Activated CD4-positive, alpha-beta T cell treated with anti-CD3 and anti-CD28 coated beads, Interleukin-2, Interleukin-6, amounts not matched to agents 100 ng/mL and 50 ng/mL, durations not matched to agents 16 hours and 8 hours (primary cell): ENCODE results near the gene NFATC1.
A peak's percentile ranks its signal among the peaks of the same experiment; 100 is the strongest.

Experiments used
- DNase-seq: peaks from one replicate; pipeline ENCODE4 v3.0.0-alpha.2; 2020

The NFATC1 gene

DNA sequence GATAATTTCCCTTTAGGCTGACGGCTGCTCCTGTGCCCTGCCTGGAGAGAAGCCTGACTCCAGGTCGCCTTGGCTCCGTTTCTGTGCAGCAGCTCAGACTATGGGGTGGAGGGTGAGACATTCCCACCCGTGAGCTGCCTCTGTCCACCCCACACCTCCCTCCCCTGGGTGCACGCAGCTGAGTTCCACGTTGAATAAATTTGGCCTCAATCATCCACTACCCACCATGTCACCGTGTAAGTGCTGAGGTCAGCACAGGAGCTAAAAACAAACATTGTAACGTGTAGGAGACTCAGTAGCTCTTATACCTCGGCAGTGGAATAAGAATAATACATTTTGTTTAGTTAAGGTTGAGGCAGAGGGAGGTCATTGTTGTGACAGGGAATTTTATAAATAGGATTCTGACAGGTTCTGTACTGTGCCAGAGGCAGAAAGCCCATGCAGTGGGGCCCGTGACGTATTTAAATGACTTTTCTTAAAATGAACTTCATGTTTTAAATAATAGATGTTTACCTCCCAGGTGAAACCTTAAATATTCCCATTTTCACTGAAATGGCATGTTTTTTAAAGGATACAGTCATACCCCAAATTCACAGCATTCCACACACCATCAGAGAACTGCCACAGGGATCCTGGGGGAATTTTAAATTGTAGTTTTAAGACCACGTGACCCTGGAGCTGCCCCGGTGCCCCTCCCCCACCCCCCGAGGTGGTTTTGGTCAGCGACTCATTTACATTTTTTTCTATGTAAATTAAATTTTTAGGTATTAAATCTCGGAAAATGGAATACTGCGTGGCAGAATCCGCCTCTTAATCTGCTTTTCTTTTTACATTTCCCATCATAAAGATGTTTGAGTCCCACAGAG, 50.2 kb downstream of the NFATC1 start:
- no peak for DNase-seq

DNA sequence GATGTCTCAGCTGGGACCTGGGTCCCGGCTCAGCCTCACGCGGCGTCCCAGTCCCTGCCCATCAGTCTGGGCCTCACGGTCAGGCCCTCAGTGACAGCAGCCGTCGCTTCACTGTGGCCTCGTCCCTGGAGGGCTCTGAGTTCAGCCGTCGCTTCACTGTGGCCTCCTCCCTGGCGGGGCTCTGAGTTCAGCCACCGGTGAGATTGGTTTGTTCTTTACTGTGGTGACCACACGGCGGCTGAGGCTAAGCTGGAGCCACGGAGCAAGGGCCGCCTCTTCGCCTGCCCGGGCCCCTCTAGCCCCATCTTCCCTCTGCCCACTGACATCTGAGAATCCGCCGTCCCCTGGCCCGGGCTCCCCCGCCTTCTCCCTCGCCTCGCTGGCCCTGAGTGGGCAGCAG, 51.2 kb downstream of the NFATC1 start:
- no peak for DNase-seq

DNA sequence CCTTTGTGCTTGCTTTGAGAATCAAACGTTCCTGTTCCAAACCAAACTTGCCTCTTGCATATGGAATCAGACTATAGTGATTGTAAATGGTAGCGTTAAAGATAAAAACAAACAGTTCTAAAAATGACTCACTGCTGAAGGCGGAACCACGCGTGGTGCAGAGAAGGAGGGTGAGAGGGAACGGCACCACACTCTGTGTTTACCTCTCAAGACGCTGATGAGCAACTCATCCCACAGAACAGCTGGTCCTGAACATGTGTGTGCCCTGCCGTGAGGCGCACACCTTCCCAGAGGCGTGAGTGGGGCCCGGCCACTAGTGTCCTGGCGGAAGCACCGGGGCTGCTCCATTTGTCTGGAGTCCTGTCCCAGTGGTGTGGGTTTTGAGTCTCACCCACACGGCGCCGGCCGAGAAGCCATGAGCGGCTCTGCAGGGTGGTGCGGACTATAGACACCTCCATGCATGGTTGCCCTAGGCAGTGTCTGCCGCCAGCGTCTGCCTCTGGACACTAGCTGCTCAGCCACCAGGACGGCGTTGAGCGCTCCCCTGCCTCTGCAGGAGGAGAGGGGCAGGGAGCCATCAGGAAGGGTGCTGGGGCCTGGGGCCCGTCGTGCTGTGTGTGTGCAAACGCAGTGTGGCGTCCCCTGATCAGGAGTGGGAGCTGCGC, 52.1 kb downstream of the NFATC1 start:
- DNase-seq: peak; percentile 8

DNA sequence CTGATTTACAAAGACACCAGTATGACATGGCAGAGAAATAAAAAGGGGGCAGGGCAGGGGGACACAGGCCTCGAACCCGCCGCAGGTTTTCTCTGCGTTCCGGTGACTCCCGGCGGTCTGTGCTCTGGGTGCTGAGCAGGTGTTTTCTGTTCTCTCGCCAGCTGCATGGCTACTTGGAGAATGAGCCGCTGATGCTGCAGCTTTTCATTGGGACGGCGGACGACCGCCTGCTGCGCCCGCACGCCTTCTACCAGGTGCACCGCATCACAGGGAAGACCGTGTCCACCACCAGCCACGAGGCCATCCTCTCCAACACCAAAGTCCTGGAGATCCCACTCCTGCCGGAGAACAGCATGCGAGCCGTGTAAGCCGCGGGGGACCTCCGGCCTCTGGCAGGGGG, 52.9 kb downstream of the NFATC1 start:
- no peak for DNase-seq

DNA sequence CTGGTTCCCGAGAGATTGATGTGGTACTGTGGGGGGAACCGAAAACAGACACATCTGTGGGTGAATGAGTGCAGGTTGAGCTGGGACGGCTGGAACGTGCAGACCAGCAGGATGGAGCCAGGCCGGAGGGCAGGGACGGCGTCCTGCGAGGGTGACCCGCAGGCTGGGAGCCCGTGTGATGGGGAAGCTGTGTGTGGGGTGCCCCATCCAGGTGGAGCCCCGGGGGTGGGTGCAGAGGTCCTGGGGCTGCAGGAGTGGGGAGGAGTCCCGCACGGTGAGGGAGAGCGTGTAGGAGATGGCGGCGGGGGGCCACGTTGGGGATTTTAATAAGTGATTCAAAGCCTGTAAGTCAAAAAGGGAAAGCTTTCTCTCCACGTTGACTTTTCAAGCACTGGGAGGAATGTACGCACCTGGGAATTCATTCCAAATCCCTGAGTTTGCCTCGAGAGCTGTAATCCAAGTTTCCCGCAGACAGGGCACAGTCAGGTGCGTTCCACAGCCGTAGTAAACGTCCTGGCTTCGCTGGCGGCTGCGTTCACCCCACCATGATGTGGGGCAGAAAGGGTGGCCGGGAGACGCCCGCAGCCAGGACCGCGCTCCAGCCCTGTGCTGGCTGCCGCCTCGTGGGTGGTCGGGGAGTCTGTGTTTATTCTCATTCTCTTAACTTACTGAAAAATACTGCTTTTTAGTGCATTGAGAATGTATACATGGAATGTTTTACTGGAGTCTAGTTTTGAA, 54.0 kb downstream of the NFATC1 start:
- no peak for DNase-seq

DNA sequence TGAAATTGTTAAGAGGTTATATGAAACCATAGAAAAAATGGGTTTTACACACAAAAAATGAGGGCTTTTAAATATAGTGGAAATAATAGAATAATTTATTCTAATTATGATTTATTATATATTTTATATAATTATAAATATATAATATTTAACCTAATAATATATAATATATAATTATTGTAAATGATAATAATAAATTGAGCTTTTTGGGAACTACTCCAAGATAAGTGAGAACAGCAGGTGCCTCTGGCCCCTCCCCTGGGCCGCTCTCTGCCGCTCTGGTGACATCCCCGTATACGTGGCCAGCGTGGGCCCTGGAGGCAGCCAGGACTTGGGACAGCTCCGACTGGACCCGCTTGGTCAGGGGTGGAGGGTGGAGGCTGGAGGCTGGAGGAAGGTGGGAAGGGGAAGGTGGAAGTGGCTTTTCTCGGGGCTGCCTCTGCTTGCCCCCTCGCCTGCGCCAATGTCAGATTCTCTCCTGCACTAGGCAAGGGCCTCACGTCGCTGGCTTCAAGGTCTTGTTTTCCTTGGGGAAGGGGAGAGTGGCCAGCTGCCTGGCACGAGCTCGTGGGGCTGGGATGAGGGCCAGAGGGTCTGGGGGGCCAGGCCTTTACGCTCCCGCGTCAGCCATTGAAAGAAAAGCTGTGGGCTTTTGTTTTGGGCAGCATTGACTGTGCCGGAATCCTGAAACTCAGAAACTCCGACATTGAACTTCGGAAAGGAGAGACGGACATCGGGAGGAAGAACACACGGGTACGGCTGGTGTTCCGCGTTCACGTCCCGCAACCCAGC, 54.8 kb downstream of the NFATC1 start:
- no peak for DNase-seq

DNA sequence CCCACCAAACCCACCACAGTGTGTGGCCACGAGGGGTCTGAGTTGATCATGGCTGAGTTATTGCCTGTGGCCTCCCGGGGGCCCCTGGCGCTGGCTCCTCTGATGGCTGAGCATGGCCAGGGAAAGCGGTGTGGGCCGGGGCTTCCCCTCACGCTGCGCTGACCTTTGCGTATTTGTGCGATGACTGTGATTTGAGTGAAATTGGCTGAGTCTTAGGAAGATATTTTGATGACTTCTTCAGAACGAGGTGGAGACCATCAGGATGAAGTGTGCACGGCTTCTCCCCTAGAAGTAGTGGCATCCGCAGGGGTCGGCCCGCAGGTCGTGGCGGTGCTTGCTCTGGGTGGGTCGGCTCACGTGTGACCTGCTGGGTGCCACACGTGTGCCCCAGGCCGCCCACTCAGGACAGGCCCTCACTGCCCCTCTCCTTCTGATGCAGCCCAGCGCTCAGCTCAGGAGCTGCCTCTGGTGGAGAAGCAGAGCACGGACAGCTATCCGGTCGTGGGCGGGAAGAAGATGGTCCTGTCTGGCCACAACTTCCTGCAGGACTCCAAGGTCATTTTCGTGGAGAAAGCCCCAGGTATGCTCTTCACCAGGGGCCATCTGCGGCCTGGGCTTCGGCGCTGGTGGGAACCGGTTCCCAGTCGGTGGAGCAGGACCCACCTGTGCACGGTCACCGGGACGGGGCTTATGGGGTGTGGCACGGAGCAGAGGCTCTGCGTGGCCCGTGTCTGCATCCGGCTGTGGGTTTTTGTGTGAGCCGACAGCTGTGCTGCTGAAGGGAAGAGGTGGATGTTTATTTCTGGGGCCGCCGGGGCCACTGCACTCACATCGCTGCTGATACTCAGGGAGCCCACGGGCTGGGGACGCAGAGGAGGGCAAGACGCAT, 55.8 kb downstream of the NFATC1 start:
- no peak for DNase-seq

DNA sequence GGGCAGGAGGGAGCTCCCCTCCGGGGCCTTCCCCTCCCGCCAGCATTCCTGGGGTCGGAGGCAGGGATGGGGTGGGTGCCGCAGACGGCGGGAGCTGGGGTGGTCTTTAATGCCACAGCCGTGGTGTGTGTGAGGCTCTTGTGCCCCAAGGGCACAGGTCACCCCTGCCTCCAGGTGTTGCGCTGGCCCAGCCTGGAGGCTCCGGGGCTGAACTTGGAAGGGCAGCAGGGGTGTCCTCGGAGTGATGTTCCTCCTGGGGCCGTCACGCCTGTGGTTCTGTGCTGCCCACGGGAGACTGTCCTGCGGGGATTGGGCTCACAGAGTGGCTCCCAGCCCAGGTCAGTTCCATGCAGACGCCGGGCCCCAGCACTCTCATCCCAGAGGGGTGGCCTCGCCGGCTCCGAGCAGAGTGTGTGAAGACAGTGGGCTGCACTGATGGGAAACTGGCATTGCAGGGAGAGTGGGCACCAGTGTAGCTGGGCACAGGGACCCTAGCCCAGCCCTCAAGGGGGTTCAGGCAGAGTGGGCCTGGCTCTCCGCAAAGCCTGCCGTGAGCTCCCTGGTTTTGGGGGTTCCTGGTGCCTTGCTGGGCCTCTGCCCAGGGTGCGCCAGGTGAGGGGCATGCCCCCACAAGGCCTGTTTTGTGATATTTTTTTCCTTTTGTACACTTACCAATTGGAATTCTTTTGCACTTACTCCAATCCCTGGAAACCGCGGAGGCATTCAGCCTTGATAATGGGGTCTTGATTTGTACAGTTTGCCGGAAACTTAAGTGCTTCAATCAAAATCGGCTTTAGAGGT, 56.7 kb downstream of the NFATC1 start:
- DNase-seq: no peak

DNA sequence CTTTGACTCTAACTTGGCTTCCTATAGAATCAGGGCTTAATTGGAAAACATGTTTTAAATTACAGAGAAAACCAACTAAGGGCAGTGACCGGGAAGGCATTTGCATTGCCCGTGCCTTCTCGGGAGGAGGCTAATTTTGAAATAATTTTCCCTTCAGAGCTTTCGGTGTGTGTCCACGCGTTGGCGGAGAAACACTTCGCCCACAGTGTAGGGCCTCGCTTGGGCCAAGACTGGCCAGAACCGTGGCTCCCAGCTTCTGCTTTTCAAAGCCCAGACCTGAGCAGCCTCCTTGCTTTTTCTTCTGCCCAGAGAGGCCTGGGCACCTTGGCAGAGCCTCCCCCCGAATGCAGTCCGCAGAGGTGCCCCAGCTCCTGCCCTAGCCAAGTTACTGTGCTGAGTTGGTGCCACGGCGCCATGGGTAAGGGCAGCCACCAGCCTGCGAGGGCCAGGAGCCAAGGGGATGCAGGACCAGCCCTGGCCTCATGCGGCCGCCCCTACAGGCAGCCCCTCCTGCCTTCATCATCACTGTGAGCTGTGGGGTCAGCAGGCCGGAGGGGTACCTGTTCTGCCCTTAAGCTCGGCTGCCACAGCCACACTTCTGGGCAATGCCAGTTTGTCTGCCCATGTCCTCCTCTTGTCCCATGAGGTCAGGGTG, 57.4 kb downstream of the NFATC1 start:
- DNase-seq: no peak

DNA sequence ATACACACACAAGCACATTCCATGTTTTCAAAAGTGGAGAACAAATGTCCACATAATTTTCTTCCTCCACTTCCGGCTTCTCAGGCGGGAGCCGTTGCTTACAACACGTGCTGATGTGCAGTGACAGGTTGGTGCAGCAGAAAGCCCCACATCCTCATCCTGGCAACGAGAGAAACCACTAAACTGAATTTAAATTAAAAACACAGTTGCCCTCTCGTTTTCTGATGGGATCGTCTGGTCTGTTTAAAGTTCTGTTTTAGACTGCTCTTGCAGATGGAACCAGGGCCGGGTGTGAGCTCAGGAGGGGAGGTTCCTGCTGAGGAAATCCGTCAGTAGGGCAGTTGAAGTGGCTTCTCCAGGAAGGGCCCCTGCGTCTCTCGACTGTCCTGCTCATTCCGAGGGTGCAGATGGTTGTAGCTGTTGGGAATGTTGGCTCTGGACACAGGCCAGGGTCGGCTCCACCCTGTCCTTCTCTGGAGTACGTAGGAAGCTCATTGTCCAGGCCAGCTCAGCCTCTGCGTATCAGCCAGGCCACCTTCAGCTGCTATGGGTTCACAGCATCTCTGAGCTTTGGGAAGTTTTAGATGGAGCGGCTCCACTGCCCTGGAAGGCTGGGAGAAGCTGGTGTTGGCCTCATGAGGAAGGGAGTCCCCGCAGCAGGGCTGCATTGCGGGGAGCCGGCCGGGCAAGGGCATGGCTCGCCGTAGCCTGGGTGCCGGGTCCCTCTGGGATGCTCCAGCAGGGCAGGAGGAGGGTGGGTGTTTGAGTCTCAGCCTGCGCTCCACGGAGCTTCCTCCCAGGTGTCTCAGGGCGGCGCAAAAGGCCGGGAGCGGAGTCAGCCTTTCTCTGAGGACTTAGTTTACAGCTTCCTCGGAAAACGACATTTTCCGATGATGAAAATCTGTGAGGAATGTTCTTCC, 58.3 kb downstream of the NFATC1 start:
- no peak for DNase-seq

DNA sequence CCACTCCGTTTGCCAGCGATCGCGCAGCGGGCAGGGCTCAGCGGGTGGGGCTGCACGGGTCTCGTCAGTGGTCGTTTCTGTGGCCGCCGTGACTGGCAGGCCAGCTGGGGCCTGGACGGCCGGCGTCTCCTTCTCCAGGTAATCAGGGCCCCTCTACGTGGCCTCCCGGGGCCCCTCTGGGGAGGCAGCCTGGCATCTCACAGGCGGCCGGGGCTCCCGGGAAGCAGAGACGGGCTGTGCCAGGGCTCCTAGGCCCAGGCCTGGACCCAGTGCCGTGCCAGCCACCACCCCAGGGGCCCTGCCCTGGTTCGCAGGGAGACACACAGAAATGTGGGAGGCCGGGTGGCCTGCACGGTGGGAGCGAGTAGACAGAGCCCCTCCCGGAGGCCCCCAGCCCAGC, 59.5 kb downstream of the NFATC1 start:
- DNase-seq: no peak

DNA sequence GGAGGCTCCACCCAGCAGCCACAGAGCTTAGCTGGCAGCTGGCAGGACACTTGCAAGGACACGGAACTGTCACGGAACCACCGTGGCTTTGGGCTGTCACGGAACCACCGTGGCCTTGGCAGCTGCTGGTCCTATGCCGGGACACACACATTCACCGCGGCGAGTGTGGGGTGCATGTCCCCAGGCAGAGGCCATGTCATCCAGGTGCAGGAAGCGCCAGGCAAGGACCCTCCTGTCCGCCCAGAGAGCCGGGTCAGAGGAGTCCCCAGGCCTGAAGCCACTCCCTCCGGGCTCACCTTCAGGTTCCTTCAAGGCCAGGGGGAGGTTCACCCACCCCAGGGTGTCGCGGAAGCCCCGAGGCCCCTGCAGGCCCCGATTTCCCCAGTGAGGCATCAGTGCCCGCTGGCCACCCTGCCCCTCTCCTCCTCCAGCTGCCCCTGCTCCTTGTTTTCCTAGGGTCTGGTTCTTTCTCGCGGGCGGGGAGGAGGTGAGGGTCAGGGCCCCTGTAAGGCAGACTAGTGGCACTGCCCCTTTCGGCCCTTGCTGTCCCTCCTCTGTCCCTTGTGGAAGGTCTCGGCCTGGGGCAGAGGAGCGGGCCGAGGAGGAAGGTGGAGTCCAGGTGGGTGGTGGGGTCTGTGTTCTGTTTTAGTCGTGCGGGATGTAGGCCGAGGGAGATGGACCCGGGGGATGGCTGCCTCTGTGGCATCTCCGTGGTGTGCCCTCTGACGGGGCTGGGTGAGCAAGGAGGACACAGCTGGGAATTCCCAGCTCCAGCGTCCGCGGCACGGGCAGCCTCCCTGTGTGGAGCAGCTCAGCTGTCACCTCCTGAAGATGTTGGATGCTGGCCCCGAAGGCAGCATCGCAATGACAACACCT, 60.6 kb downstream of the NFATC1 start:
- DNase-seq: no peak

DNA sequence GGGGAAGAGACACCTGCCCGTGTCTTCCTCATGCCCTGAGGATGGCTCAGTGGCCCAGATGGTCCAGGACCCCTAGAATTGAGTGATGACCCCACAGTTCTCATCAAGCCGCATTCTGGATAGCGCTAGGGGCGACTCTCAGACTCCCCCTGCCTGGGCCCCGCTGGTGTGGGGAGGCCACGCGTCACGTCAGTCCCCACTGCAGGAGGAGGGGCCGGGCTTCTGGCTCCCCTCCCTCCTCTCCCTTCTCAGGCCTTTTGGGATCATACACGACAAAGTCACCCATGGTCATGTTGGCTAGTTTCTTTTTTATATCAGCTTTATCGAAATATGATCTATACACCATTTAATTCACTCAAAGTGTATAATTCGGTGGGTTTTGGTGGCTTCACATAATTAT, 61.5 kb downstream of the NFATC1 start:
- no peak for DNase-seq

DNA sequence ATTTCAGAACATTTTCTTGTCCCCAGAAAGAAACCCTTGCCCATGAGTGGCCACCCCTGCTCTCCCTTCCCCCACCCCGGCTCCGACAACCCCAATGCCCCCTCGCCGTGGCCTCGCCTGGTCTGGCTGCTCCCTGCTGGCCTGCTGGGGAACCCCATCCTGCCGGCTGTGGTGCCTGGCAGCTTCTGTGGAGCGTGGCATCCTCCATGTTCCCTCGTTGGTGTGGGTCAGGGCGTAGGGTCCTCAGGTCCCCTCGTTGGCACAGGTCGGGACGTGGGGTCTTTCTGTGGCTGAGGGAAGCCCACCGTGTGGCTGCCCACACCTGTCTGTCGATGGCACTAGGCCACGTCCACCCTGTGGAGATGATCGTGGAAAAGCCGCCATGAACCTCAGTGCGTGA, 61.9 kb downstream of the NFATC1 start:
- no peak for DNase-seq

DNA sequence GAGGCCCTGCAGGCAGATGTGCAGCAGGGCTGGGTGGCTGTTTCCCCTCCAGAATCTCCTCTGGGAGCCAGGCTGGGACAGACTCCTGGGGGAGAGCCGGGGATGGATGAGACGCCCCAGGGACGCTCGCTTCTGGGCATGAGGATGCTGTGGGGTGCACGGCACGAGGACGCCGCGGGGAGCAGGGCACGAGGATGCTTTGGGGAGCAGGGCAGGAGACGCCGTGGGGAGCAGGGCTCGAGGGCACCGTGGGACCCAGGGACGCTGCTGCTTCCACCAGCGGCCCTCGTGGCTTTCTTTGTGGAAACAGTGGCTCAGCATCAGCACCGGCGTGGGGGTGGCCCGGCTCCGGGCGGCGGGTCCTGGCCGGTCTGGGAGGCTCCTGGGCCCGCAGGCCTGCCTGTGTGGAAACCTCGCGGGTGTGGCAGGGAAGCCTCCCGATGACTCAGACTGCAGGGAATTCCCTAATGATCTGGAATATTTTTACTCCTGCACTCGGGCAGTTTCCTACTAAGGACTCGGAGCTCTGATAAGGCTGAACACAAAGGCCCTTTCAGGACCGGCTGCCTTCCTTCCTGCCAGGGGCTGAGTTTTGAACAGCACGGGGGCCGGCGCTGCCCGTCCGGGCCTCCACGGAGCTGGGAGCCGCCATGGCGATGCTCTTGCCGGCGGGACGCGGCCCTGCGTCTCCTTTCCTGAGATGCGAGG, 62.6 kb downstream of the NFATC1 start:
- no peak for DNase-seq

DNA sequence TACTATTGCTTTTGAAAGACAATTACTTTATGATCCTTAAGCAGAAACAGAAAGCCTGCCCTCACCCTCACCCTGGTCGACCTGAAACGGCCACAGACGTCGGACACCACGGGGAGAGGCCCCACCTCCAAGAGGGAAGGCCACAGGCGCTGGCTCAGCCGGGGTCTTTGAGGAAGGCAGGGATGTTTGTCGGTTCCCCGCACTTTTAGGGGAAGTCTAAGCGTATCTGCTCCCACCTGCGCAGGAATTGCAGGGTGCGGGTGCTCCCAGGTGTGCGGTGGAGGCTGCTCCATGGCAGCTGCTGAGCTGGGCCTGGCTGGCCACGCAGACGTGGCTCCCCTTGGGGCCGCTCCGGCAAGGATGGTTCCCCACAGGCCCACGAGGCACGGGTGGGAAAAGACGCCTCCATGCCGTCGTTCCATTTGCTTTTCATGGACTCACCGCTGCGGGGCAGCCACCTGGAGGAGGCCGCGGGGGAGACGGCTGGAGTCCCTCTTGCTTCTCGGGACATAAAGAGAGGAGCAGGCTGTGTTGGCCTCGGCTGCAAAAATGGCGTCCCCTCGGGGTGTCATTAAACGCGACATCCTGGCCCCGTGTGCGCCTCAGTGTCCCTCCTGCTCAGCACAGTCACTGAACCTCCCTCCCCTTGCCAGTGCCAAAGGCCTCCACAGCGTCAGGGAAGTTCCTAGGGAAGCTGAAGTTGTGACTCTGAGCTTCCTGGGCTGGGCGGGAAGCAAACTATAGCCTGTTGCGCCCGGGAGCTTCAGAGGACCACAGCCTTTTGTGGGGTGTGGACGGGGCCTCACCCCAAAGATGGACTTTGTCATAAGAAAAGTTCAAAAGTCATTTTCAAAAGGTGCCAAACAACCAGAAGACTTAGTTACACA, 63.4 kb downstream of the NFATC1 start:
- DNase-seq: no peak
